GM12875 (cell line): ENCODE results near the gene MSANTD4.

Source experiments
- H3K4me3 ChIP-seq: one replicate; pipeline ENCODE4 v1.5.1; 2011; ENCODE audit warnings: low read depth, low read length, control low read depth
- TF ChIP-seq, protein P1 (sequence below): IDR thresholded peaks from 2 replicates; pipeline ENCODE4 v1.5.1; 2011; ENCODE audit warnings: low read depth, mild to moderate bottlenecking, control low read depth, inconsistent platforms, low read length, moderate library complexity, borderline replicate concordance; ENCODE audit not compliant: insufficient read depth

Gene MSANTD4

DNA sequence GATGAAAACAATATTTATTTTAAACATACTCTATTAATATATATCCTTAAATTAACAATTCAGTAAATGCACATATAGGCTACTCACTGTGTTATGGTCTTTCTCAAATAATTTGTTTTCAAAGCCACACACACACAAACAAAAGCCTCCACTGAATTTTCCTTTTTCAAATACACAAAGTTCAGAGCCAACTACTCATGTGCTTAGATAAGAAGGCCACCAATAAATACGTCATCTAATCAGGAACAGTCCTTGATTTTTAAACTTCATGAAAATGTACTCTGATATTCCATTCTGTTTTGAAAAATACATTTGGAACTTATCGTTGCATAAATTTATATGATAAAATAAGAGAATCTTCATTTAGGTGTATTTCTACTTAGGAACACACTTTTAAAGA is 29.1 kb upstream of the MSANTD4 start:
- TF ChIP-seq, protein P1, sequence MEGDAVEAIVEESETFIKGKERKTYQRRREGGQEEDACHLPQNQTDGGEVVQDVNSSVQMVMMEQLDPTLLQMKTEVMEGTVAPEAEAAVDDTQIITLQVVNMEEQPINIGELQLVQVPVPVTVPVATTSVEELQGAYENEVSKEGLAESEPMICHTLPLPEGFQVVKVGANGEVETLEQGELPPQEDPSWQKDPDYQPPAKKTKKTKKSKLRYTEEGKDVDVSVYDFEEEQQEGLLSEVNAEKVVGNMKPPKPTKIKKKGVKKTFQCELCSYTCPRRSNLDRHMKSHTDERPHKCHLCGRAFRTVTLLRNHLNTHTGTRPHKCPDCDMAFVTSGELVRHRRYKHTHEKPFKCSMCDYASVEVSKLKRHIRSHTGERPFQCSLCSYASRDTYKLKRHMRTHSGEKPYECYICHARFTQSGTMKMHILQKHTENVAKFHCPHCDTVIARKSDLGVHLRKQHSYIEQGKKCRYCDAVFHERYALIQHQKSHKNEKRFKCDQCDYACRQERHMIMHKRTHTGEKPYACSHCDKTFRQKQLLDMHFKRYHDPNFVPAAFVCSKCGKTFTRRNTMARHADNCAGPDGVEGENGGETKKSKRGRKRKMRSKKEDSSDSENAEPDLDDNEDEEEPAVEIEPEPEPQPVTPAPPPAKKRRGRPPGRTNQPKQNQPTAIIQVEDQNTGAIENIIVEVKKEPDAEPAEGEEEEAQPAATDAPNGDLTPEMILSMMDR, result no peak
- no peak overlapping the region for H3K4me3 ChIP-seq

DNA sequence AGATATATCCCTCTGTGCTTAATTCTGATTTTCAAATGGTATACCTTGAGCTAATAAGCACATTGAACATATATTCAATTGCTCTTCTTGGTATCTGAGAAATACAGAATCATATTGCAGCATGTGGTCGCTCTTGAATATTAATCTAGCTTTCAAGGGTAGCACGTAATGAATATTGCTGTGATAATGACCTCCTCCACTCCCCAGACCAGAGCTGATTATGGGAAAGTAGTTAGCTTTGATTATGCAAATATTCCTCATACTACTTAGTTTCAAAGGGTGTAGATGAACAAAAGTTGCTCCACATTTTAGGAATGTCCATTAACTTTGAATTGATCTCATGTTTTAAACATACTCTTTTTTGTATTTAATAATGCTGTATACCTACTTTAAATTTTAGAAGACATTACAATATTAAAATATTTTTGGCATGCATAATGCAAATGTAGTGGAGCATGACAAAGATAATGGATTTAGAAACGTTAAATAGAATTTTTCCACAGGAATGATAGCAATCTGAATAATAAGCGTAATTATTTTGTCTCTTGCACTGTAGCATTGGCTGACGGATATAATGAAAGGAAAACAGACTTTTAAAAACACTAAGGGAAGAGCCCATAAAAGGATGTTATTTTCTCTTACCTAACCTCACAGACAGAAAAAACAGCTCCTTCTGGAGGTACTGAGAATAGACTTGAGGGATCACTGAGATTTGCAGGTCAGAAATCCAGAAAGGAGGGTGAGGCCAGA is 27.9 kb upstream of the MSANTD4 start:
- TF ChIP-seq, protein P1, result no peak

DNA sequence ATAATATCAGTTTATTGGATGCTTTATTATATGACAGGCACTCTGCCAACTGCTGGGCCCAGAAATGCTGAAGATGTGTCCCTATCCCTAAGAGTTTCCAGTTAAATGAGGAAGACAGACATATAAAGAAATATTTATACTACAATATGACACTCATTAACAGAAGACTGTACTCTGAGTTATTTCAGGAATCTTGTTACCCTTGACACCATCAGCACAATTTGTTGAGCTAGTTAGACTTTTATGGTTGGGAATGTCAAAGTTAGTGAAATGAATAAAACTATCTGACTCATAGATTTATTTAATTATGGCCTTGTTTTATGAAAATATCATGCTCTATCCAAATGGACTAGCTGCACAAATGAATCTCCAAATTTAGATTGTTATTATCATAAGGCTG is 25.6 kb upstream of the MSANTD4 start:
- TF ChIP-seq, protein P1, result no peak
- H3K4me3 ChIP-seq, result no peak overlapping the region

More for the DNA sequence above, 27.9 kb upstream of the MSANTD4 start:
- no peak overlapping the region for H3K4me3 ChIP-seq

DNA sequence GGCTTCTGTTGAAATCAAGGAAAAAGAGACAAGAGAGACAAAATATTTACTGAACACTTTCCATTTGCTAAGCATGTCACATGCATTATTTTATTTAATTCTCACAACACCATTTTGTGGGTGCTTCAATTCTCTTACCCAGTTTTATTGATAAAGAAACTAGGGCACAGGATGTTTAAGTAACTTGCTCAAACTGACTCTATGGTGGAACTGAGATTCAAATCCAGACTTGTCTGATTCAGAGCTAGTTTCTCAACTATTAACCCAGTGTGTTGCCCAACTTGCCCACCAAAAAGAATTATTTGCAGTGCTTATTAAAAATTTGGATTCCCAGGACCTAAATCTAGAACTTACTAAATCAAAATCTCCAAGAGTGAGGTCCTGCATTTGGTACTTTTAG is 21.5 kb upstream of the MSANTD4 start:
- TF ChIP-seq, protein P1, result no peak
- no peak overlapping the region for H3K4me3 ChIP-seq

DNA sequence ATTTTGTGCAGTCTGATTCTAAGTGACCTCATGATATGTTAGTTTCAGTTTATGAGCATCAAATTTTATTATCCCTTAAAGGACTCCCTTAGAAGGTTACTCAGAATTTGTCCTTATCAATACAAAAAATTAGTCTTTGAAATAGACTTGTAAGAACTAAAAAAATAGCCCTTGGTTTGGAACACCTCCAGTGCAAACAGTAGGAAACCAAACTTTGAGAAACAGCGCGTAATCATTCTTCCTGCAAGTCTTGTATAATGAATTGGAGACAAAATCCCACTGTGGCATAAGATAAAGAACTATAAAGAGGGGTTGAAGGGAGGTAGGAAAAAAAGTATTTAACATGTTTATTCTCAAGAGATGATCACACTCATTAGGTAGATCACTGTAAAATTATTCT is 10.8 kb upstream of the MSANTD4 start:
- TF ChIP-seq, protein P1, result no peak
- H3K4me3 ChIP-seq, result no peak overlapping the region

DNA sequence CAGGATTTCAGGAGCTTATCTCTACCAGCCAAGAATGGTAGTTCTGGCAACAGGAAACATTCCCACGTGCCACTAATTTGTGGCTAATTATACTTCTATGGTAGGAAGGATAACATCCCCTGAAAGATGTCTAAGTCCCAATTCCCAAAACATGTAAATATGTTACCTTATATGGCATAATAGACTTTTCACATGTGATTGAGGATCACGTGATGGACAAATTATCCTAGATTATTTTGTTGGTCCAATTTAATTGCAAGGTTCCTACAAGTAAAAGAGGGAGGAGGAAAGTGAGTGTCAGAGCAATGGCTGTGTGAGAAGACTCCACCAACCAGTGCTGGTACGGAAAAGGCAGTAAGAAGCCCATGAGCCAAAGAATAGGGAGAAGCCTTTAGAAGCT is 9.9 kb upstream of the MSANTD4 start:
- no peak overlapping the region for H3K4me3 ChIP-seq
- TF ChIP-seq, protein P1, result no peak

GRCh38 chr11:106031202-106031810 is 9.3 kb upstream of the MSANTD4 start:
- TF ChIP-seq, protein P1, result no peak
- no peak overlapping the region for H3K4me3 ChIP-seq
